ENCODE measurements around the gene WFIKKN1.

WFIKKN1 gene

DNA sequence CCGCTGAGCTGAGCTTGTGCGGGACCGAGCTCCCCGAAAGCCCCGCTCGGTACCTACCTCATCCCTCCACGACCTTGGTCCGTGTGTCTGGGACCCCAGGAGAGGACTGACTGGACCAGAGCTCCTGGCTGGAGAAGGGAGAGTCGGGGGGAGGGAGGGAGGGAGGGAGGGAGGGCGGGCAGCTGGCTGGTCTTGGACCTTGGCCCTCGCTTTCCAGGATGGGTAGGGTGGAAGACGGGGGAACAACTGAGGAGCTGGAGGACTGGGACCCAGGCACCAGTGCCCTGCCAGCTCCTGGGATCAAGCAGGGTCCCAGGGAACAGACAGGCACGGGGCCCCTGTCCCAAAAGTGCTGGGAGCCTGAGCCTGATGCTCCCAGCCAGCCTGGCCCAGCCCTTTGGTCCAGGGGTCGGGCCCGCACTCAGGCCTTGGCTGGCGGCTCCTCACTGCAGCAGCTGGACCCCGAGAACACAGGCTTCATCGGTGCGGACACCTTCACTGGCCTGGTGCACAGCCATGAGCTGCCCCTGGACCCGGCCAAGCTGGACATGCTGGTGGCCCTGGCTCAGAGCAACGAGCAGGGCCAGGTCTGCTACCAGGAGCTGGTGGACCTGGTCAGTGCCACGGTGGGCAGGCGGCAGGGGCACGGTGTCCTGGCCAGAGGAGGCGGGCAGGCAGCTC is 45.2 kb downstream of the WFIKKN1 start:
- no peak for DNase-seq

DNA sequence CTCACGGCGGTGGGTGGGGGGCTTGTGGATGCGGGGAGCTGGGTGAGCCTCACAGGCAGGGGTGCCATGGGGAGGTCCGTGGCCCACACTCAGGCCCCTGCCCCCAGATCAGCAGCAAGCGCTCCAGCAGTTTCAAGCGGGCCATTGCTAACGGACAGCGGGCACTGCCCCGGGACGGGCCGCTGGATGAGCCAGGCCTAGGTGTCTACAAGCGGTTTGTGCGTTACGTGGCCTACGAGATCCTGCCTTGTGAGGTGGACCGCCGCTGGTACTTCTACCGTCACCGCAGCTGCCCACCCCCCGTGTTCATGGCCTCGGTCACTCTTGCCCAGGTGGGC is 45.7 kb downstream of the WFIKKN1 start:
- DNase-seq, result no peak

DNA sequence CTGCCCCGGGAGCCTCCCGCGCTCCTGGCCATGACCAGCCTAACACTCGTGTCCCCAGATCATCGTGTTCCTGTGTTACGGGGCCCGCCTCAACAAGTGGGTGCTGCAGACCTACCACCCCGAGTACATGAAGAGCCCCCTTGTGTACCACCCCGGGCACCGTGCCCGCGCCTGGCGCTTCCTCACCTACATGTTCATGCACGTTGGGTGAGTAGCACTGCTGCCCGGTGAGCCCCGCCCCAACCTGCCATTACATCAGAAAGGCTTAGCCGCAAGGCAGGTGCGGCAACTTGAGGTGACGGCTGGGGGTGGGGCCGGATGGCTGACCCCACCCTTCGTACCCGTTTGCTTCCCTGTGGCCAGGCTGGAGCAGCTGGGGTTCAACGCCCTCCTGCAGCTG is 46.1 kb downstream of the WFIKKN1 start:
- no peak for DNase-seq

DNA sequence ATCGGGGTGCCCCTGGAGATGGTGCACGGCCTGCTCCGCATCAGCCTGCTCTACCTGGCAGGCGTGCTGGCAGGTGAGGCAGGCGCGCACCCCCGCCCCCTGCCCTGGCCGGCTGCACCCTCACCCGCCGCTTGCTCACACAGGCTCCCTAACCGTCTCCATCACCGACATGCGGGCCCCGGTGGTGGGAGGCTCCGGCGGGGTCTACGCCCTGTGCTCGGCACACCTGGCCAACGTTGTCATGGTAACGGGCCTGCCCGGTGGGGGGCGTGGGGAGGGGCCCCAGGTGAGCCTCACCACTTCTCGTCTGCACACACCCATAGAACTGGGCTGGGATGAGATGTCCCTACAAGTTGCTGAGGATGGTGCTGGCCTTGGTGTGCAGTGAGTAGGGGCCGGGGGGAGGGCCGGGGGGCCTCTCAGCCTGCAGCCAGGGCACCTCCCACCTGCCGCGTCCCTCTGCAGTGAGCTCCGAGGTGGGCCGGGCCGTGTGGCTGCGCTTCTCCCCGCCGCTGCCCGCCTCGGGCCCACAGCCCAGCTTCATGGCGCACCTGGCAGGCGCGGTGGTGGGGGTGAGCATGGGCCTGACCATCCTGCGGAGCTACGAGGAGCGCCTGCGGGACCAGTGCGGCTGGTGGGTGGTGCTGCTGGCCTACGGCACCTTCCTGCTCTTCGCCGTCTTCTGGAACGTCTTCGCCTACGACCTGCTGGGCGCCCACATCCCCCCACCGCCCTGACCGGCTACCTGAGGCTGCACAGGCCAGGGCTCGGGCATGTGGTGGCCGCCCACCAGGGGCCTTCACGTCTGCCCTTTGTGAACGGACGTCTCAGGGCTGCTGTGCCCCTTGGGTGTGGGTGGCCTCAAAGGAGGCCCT is 46.8 kb downstream of the WFIKKN1 start:
- no peak for DNase-seq

DNA sequence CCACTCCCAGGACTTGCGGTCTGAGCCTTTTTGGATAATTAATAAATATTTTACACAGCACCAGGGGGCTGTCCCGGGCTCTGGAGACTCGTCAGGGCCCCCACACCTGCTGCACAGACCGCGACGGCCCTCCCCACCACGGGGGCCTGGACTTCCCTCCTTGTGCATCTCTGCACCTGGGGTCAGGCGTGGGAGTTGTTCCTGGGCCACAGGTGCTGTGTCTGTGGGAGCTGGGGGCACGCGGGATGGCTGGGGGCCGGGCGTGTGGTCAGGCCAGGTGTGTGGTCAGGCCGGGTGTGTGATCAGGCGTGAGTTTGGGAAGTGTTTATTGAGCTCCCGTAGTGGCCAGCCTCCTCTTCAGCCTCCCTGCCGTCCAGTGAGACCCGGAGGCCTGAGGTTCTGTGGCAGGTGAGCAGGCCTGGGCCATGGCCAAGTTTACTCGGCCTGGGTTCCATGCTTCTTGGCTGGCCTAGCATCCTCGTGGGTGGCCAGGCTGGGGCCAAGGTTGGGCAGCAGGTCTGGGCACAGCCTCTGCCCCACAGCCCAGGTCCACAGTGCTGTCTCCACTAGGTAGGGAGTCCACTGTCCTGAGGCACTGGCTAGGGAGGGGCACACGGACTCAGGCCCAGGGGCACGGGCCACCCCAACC is 47.5 kb downstream of the WFIKKN1 start:
- DNase-seq, result no peak

DNA sequence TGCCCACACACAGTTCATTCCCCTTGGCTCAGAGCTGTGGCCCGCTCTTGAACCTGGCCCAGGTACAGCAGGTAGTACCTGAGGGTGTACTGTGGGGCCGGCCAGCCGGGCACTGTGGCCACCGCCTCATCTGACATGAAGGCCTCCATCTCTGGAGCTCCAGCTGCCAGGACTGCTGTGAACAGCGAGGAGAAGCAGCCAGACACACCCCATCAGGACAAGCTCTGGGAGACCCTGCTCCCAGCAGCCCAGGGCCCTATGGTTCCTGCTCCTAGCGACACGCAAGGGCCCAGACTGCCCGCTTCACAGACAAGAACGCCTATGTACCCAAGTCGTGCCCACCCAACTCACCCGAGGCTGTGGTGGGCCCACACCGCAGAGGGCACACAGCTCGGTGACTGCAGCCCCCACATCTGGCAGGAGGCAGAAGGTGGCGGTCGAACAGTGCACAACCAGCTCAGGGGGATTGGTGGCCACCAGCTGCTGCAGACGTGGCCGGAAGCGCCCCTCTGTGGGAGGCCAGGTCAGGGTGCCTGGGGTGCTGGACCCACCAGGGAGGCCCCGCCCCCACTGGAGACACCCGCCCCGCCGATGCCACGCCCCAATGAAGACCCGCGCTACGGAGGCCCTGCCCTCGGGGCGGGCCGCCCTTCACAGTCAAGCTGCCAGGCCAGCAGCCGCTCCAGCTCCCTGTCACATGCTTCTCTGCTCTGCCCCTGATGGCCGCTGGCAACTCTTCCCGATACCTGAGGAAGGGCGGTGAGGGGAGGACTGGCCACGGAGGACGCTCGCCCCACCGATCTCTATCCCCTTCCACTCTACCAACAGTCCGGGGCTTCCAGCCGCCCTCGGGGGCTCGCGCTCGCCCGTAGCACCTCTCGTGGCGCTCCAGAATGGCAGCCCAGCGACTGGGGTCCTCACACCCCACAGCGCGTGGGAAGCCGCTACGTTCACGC is 48.4 kb downstream of the WFIKKN1 start:
- DNase-seq, result peak; percentile 55

DNA sequence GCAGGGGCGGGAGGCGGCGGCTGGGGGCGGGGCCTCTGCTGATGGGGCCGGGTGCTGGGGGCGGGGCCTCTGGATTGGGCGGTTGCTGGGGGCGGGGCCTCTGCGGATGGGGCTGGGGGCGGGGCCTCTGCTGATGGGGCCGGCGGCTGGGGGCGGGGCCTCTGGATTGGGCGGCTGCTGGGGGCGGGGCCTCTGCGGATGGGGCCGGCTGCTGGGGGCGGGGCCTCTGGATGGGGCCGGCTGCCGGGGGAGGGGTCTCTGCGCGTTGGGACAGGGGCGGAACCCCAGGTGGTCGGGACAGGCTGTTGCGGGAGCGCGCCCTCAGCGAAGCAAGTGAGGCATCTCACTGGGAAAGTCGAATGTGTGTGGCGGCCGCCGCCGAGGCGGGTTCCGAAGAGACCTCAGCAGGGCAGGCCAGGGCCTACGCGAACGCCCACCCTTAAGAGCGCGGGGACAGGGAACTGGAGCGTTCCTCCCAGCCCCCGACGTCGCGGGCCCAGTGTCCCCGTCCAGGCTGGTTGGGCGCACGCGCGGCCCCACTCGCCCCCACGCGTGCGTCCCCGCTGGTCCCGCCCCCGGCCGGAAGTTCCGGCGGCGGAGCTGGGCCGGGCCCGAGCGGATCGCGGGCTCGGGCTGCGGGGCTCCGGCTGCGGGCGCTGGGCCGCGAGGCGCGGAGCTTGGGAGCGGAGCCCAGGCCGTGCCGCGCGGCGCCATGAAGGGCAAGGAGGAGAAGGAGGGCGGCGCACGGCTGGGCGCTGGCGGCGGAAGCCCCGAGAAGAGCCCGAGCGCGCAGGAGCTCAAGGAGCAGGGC is 49.2 kb downstream of the WFIKKN1 start, which contains the start of gene STUB1:
Gene STUB1, plus strand, starts transcription at position 597 of the 811 bp plus-strand sequence. Its CDS starts 116 bp downstream, at position 713.
- peak; percentile 89 for DNase-seq

DNA sequence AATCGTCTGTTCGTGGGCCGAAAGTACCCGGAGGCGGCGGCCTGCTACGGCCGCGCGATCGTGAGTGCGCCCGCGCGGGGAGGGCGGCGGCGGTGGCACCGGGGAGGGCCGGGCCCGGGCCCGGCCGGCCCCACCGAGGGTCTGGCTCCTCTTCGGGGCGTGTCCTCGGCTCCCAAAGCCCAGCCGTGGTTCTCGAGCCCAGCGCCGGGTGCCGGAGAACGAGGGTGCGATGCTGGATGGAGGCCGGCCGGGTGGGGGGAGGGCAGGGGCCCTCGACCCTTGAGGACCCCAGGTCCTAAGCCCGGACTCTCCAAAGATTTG is 49.8 kb downstream of the WFIKKN1 start:
- DNase-seq, result no peak

DNA sequence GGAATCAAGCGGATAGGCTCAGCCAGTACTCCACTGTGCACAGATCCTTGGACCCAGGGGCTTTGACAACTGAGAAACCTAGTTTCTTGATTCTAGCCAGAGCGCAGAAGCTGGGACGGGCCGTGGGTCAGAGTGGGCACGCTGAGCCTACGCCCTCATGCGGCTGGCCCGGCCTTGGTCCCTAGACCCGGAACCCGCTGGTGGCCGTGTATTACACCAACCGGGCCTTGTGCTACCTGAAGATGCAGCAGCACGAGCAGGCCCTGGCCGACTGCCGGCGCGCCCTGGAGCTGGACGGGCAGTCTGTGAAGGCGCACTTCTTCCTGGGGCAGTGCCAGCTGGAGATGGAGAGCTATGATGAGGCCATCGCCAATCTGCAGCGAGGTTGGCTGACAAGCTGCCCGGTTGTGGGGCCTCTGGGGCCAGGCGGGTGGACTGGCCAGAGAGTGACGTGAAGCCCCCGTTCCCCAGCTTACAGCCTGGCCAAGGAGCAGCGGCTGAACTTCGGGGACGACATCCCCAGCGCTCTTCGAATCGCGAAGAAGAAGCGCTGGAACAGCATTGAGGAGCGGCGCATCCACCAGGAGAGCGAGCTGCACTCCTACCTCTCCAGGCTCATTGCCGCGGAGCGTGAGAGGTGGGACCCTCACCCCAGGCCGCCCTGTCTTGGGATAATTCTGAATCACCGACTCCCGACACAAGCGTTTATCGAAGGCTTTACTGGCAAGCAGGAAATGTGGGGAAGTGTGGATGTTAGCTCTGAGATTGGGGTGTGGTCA is 50.4 kb downstream of the WFIKKN1 start:
- DNase-seq, result peak; percentile 50

DNA sequence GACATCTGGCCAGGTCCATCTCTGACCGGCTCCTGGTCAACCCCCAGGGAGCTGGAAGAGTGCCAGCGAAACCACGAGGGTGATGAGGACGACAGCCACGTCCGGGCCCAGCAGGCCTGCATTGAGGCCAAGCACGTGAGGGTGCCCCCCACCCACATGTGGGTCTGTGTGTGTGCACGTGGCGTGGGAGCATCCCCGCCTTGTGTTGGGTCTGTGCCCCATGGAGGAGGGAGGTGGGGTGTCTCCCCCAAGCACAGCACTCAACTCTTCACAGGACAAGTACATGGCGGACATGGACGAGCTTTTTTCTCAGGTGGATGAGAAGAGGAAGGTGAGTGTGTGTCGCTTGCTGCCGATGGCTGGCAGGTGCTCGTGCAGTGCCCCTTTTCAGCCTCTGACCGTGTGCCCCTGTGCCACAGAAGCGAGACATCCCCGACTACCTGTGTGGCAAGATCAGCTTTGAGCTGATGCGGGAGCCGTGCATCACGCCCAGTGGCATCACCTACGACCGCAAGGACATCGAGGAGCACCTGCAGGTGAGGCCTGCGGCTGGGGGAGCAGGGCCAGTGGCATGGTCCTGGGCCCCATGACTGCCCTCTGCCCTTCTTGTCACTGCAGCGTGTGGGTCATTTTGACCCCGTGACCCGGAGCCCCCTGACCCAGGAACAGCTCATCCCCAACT is 51.1 kb downstream of the WFIKKN1 start:
- DNase-seq, result no peak

DNA sequence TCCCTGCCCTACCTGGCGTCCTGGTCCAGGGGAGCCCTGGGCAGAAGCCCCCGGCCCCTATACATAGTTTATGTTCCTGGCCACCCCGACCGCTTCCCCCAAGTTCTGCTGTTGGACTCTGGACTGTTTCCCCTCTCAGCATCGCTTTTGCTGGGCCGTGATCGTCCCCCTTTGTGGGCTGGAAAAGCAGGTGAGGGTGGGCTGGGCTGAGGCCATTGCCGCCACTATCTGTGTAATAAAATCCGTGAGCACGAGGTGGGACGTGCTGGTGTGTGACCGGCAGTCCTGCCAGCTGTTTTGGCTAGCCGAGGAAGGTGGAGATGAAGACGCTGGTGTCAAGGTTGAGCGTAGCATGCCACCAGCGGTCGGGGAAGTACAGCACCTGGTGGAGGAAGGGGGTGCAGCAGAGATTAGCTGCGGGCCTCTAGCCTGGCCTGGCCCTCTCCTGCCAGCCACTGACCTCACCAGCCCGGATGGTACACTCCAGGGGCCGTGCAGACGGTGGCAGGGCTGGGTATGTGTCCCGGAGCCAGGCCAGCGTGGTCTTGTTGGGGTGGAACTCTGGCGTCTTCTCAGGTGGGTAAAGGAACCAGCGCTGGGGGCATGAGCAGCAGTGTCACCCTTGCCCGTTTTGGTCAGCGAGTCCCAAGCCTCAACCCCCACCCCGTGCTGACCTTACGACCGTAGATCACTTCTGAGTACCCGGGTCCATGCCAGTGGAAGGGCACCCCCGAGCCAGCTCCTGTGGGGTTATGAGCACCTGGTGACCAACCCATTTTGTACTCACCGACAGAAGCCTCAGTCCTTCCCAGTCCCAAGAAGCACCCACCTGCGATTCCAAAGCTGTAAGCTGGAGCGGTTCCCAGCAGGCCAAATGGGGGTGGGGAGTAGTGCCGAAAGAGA is 52.0 kb downstream of the WFIKKN1 start:
- no peak for DNase-seq

DNA sequence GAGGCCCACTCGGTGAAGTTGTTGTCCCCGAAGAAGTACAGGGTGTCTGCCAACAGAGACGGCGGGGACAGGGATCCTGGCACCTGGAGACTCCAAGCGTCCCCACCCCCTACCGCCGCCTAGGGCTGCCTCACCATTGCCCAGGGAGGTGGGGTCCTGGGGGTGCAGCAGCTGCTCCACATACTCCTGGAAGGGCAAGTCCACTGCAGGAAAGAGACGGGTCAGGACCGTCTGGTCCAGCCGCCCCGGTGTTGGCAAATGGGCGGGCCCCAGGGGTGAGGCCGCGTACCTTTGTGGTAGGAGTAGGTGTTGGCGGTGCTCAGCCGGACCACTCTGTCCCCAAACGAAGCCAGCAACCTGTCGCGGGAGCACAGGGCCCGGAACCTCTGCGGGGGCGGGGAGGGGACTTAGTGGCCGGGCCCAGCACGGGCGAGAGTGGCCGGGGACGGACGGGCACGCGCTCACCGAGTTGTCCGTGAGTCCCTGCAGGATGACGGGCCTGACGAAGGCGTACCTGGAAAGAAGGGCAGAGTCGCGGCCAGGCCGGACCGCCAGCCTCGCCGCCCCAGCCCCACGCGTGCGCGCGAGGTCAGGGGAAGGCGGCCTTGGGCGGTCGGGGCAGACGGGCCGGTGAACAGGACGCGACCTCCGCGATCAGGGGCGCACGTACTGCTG is 52.7 kb downstream of the WFIKKN1 start:
- DNase-seq, result no peak
